Transverse colon (tissue), 4 donors: ENCODE measurements around the gene ZNF112. TPM values are rescaled to one million over a fixed set of nuclear protein-coding genes. Genes with fewer than 3 reads are reported as not detected.

Experiments
- DNase-seq: peaks from one replicate; pipeline ENCODE4 v3.0.0-alpha.2; 2019
- H3K27ac ChIP-seq, 4 donors: fragments of 200-600 bp; sonication (generic); 2 replicates each; pipeline ENCODE4 v1.5.1; 2016 to 2018; ENCODE audit warnings: inconsistent platforms in 4 of 4
- H3K27me3 ChIP-seq: fragments of 200-600 bp; sonication (generic); 2 replicates; pipeline ENCODE4 v1.5.1; 2017; ENCODE audit warnings: inconsistent platforms
- H3K36me3 ChIP-seq, 4 donors: fragments of 200-600 bp; sonication (generic); 2 replicates each; pipeline ENCODE4 v1.5.1; 2017 to 2019; ENCODE audit warnings: inconsistent platforms in 4 of 4
- H3K4me1 ChIP-seq, 4 donors: fragments of 200-600 bp; sonication (generic); 2 replicates each; pipeline ENCODE4 v1.5.1; 2017 to 2020; ENCODE audit warnings: inconsistent platforms in 4 of 4
- H3K4me3 ChIP-seq, 4 donors: fragments of 200-600 bp; sonication (generic); 1 replicate in 1 of 4; 2 replicates in 3 of 4; pipeline versions ENCODE4 v1.5.1 to v1.6.1; 2017 to 2019; ENCODE audit warnings: inconsistent platforms in 4 of 4
- H3K9me3 ChIP-seq, 2 donors: fragments of 200-600 bp; sonication (generic); 2 replicates each; pipeline ENCODE4 v1.5.1; 2017 to 2019; ENCODE audit warnings: inconsistent platforms in 2 of 2
- EP300 ChIP-seq: sonication (generic); formaldehyde crosslinking; IDR thresholded peaks from one replicate; pipeline ENCODE4 v1.6.1; 2017; ENCODE audit warnings: antibody characterized with exemption, low read depth
- POLR2A ChIP-seq: fragments of 450-650 bp; IDR thresholded peaks from one replicate; pipeline ENCODE4 v1.6.1; 2016; ENCODE audit warnings: antibody characterized with exemption, mild to moderate bottlenecking, moderate library complexity
- POLR2AphosphoS5 ChIP-seq, 3 donors: sonication (generic); formaldehyde crosslinking; IDR thresholded peaks; one replicate each; pipeline ENCODE4 v1.6.1; 2016; ENCODE audit warnings: antibody characterized with exemption in 3 of 3
- WGBS, 2 donors: methylation state at CpG; one replicate each; pipeline ENCODE4 v1.1.5; 2018; ENCODE audit warnings: low coverage in 1 of 2; 5-methylcytosine and 5-hydroxymethylcytosine counted together
- in situ Hi-C, 4 donors: fragments of 200-750 bp; cut with MboI; loops; one replicate each; pipeline versions ENCODE4 v1.15.0 to v1.15.1; 2017; ENCODE audit warnings: low sequenced_read_pairs in 3 of 4, low pct_ligation_motif_present in 1 of 4, low pct_unique_long_range_greater_than_20kb in 1 of 4
- intact Hi-C: fragments of 100-400 bp; cut with DNase I; formaldehyde crosslinking; loops from one replicate; pipeline ENCODE4 v1.15.1; 2023; ENCODE audit warnings: low total_unique reads
- total RNA-seq, 4 donors: library from RNA; depleted of rRNA; stranded (reverse); fragments of >200 nt; gene quantifications; one replicate each; pipeline ENCODE4 v1.1.0, GENCODE V29; 2016
- TF ChIP-seq, protein P1 (sequence below), 5 experiments: fragments of 200-600 bp in 3 of 5; fragments of 450-650 bp in 2 of 5; sonication (generic) in 3 of 5; IDR thresholded peaks; 1 replicate in 2 of 5; 2 replicates in 3 of 5; pipeline ENCODE4 v1.5.1; 2016 to 2017; ENCODE audit warnings: antibody characterized with exemption in 5 of 5, inconsistent platforms in 3 of 5, mild to moderate bottlenecking in 2 of 5, moderate library complexity in 1 of 5

Gene ZNF112
- total RNA-seq, 4 donors from 2014 or later = 0.37 to 5.9 (median 3.2) TPM

DNA sequence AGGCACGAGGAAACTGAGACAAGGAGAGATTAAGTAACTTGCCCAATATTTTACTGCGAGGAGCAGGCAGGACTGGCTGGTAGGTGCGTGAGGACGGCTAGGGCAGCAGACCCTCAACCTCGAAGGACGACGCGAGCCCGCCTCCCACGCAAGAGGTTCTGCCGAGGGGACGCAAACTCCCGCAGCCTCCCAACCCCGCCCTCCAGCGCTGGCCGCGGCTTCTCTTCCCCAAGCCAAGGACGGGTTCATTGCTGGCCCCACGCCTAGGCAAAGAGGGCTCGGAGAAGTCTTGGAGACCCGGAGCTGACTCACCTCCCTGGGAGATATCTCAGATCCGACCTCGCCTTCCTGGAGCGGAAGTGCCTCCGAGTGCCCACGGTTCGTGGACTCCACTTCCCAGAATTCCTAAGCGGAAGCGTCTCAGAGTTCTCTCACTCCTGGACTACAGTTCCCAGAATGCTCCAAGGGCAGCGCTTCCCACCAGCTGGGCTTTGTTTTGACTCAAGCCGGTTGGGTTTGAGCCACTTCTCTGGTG, 51.8 kb downstream of the ZNF112 start, which contains the start of gene ZNF235:
Gene ZNF235, minus strand, starts transcription at position 367 of the 535 bp plus-strand sequence. CDS start 1,621 bp downstream, outside the sequence.
- peaks cover 0 to 5% of the 10 kb centered on the region in 2 donors for H3K9me3 ChIP-seq
- in situ Hi-C loops = no loop called here
- 1% methylated on average over 31 of the region's 31 CpGs; no CpG with 5 or more reads in 1 of the 2 donors for WGBS, 2 donors
- H3K4me1 ChIP-seq = peaks cover 0 to 16% (median 10%) of the 10 kb centered on the region in 4 donors
- peak; percentile 90 for DNase-seq
- H3K27ac ChIP-seq = peak within 1 kb of the TSS; percentile 83 to 90 (median 86)
- intact Hi-C loops = no loop called here
- H3K36me3 ChIP-seq = peaks cover 0 to 27% (median 8%) of the 10 kb centered on the region in 4 donors
- TF ChIP-seq EP300 = no peak
- TF ChIP-seq POLR2AphosphoS5 (IDR thresholded peaks at IDR 0.05) = peak; percentile 59 to 79 (median 74)
- TF ChIP-seq, protein P1, sequence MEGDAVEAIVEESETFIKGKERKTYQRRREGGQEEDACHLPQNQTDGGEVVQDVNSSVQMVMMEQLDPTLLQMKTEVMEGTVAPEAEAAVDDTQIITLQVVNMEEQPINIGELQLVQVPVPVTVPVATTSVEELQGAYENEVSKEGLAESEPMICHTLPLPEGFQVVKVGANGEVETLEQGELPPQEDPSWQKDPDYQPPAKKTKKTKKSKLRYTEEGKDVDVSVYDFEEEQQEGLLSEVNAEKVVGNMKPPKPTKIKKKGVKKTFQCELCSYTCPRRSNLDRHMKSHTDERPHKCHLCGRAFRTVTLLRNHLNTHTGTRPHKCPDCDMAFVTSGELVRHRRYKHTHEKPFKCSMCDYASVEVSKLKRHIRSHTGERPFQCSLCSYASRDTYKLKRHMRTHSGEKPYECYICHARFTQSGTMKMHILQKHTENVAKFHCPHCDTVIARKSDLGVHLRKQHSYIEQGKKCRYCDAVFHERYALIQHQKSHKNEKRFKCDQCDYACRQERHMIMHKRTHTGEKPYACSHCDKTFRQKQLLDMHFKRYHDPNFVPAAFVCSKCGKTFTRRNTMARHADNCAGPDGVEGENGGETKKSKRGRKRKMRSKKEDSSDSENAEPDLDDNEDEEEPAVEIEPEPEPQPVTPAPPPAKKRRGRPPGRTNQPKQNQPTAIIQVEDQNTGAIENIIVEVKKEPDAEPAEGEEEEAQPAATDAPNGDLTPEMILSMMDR (IDR thresholded peaks at IDR 0.05) = no peak
- TF ChIP-seq POLR2A = peak; percentile 54
- peak within 1 kb of the TSS; percentile 67 to 90 (median 73) for H3K4me3 ChIP-seq
- no peaks in the 10 kb centered on the region for H3K27me3 ChIP-seq

DNA sequence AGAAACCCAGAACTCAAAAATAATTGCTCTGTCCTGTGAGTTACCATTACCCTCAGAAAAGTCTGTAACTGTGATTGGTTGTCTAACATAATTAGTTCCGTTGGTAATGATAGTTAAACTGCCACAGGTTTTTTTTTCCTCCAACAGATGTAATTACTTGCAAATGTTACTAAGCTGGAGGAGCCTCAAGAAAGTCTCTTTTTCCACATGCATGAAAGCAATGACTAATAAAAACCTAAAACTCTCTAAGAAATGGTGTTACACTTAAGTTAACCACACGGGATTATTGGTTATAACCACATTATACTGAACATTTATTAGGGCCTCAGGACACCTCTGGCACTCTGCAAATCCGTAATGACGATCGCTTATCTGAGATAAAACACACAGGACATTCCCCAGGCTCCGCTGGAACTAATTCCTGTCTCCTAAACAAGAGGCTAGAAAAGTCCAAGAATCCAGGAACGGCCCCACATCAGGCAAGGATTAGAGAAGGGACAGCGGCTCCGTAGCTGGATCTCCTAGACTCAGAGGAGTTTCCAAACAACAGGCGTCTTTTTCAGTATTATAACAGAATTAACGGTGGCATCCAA, 52.4 kb downstream of the ZNF112 start:
- Histone ChIP-seq H3K27me3 (no peaks in the 10 kb centered on the region), H3K4me1 (peaks cover 0 to 16% (median 10%) of the 10 kb centered on the region in 4 donors), H3K27ac (peak overlapping the region; percentile 83 to 90 (median 86)), H3K4me3 (peak overlapping the region; percentile 67 to 90 (median 73)), H3K9me3 (peaks cover 0 to 5% of the 10 kb centered on the region in 2 donors), H3K36me3 (peaks cover 0 to 33% (median 11%) of the 10 kb centered on the region in 4 donors)
- in situ Hi-C loops = no loop called here
- 4 to 6% methylated on average over 2 to 11 of the region's 11 CpGs for WGBS, 2 donors
- DNase-seq = peak; percentile 12
- intact Hi-C loops = no loop called here
- TF ChIP-seq, protein P1 (IDR thresholded peaks at IDR 0.05) = no peak
- TF ChIP-seq POLR2A (no peak), POLR2AphosphoS5 (IDR thresholded peaks at IDR 0.05) (no peak), EP300 (no peak)

DNA sequence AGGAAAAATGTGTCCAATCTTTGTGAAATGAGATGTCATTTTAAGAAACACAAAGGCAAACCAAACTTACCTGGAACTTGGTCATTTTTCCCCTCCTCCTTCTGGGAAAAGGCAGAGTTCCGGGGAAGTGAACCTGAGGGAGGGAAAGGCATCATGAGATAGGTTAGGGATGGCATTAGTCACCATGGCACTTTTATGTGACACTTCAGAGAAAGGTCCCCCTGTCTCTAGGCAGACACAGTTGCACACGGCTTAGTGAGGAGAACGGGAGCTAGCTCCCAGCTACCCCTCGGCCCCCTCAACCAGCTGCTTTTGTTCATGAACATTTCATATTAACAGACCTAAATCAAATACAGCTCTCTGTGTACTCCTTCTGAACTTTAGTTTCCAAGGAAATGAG, 53.2 kb downstream of the ZNF112 start:
- intact Hi-C loops (no loop called here), in situ Hi-C loops (no loop called here)
- Histone ChIP-seq H3K4me1 (peaks cover 0 to 16% (median 10%) of the 10 kb centered on the region in 4 donors), H3K9me3 (peaks cover 0 to 5% of the 10 kb centered on the region in 2 donors), H3K27me3 (no peaks in the 10 kb centered on the region), H3K4me3 (no peak overlapping the region), H3K27ac (no peak overlapping the region), H3K36me3 (peaks cover 0 to 41% (median 15%) of the 10 kb centered on the region in 4 donors)
- TF ChIP-seq, protein P1 (IDR thresholded peaks at IDR 0.05) = no peak
- TF ChIP-seq EP300 (no peak), POLR2A (no peak), POLR2AphosphoS5 (IDR thresholded peaks at IDR 0.05) (no peak)
- 74 to 80% methylated on average over 2 to 4 of the region's 4 CpGs for WGBS, 2 donors
- no peak for DNase-seq

DNA sequence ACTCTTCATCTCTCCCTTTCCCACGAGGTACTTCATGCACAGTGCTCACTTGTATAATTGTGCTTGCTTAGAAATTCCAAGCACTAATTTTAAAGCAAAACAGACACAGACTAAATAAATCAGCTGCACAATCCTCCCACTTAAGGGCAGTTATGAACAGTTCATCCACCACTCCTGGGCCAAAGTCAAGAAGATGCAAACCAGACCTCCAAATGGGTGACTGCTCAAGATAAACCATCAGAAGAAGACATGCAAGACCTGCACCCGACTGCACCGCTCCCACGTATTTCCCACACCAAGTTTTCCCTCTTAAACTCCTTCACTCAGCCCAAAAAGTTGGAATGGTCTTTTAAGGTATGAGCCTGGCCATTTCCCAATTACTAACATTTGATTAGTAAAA, 71.5 kb downstream of the ZNF112 start:
- no peak overlapping the region for H3K4me3 ChIP-seq
- H3K9me3 ChIP-seq = peaks cover 46 to 60% of the 10 kb centered on the region in 2 donors
- peaks cover 0 to 33% (median 17%) of the 10 kb centered on the region in 4 donors for H3K36me3 ChIP-seq
- H3K4me1 ChIP-seq = no peaks in the 10 kb centered on the region
- intact Hi-C loops = no loop called here
- TF ChIP-seq EP300 (no peak), POLR2AphosphoS5 (IDR thresholded peaks at IDR 0.05) (peak in 2 of 3 donors; percentile 27 to 66), POLR2A (no peak)
- TF ChIP-seq, protein P1 (IDR thresholded peaks at IDR 0.05) = no peak
- DNase-seq = no peak
- 38 to 66% methylated on average over 1 to 4 of the region's 4 CpGs for WGBS, 2 donors
- H3K27ac ChIP-seq = no peak overlapping the region
- no peaks in the 10 kb centered on the region for H3K27me3 ChIP-seq
- in situ Hi-C loops = no loop called here
